ENCODE results near the gene VGLL3.
"Not testable (repeated sequence)": the region's sequence is repeated elsewhere in the genome, so short reads cannot be mapped to it uniquely, and the experiment has no call there.

Gene VGLL3

DNA sequence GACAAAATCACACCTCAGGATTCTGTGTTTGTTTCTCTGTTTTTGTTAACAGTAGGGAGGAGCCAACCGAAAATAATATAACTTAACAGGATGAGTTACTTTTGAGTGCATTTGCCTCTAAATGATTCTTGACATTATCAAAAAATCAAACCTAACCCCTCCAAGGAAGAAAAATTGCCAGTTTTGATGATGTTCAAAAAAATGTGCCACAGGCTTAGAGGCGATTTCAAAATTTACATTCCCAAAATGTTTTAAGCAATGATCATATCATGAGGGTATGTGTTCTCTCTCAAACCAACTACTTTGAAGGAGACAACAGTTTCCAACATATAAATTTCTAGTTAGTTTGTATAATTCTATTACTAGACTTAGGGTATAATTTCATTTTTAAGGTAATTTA lies 6.7 kb downstream of the VGLL3 start:
- peaks cover 34% of the 10 kb centered on the region for H3K27me3 ChIP-seq
- no peak overlapping the region for H3K27ac ChIP-seq
- H3K4me1 ChIP-seq (ENCODE audit: control insufficient read depth in 1 of 2, insufficient read depth in 1 of 2, low read depth in 1 of 2, low read length in 1 of 2): no peaks in the 10 kb centered on the region
- no peak overlapping the region for H3K4me3 ChIP-seq (ENCODE audit: low read depth in 1 of 2, low read length in 1 of 2)
- TF ChIP-seq, protein P1, sequence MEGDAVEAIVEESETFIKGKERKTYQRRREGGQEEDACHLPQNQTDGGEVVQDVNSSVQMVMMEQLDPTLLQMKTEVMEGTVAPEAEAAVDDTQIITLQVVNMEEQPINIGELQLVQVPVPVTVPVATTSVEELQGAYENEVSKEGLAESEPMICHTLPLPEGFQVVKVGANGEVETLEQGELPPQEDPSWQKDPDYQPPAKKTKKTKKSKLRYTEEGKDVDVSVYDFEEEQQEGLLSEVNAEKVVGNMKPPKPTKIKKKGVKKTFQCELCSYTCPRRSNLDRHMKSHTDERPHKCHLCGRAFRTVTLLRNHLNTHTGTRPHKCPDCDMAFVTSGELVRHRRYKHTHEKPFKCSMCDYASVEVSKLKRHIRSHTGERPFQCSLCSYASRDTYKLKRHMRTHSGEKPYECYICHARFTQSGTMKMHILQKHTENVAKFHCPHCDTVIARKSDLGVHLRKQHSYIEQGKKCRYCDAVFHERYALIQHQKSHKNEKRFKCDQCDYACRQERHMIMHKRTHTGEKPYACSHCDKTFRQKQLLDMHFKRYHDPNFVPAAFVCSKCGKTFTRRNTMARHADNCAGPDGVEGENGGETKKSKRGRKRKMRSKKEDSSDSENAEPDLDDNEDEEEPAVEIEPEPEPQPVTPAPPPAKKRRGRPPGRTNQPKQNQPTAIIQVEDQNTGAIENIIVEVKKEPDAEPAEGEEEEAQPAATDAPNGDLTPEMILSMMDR (IDR thresholded peaks at IDR 0.05): no peak
- H3K9me3 ChIP-seq: no peaks in the 10 kb centered on the region
- no peaks in the 10 kb centered on the region for H3K36me3 ChIP-seq

DNA sequence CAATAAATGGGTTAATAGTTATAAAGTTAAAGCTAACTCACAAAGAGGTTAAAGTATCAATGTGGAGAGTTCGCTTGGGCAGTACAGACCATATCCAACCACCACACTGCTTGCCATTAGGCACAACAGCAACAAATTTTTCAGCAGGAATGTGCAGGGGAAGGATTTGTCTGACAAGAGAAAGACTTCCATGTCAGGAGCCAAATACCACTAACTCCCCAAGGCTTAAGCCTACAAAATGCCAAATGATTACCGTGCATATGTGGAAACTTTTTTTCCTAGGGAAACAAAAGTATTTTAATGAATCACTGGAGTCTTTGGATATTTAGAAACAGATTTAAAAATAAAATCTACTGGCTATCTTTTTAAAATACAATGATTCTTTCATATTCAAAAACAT lies 8.1 kb downstream of the VGLL3 start:
- no peaks in the 10 kb centered on the region for H3K4me1 ChIP-seq (ENCODE audit: control insufficient read depth in 1 of 2, insufficient read depth in 1 of 2, low read depth in 1 of 2, low read length in 1 of 2)

DNA sequence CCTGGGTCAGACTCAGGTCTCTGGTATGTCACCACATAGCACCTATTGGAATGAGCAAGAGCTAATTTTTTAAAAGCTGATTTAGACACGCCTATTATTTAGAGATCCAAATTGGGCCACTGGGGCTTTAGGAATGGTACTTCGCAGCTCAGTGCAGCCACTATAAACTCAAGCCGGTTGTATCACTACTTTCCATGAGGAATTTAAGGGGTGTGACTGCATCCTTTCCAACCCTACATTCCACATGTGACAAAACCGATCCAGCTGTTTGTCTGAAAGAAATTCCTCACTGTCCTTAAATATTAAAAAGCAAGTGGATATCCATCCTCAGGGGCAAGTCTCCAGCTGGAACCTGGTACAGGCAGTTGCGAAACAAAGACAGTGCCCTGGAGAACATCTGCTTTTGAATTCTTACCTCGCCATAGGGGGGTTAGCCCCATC lies 12.8 kb downstream of the VGLL3 start:
- Histone ChIP-seq H3K27me3 (peaks cover 4% of the 10 kb centered on the region), H3K9me3 (no peaks in the 10 kb centered on the region), H3K36me3 (no peaks in the 10 kb centered on the region), H3K27ac (no peak overlapping the region), H3K4me1 (ENCODE audit: control insufficient read depth in 1 of 2, insufficient read depth in 1 of 2, low read depth in 1 of 2, low read length in 1 of 2) (no peaks in the 10 kb centered on the region), H3K4me3 (ENCODE audit: low read depth in 1 of 2, low read length in 1 of 2) (no peak overlapping the region)
- TF ChIP-seq, protein P1 (IDR thresholded peaks at IDR 0.05): no peak

More for the DNA sequence above, 8.1 kb downstream of the VGLL3 start:
- no peak overlapping the region for H3K27ac ChIP-seq
- no peaks in the 10 kb centered on the region for H3K36me3 ChIP-seq
- TF ChIP-seq, protein P1 (IDR thresholded peaks at IDR 0.05): no peak
- no peaks in the 10 kb centered on the region for H3K9me3 ChIP-seq
- H3K4me3 ChIP-seq (ENCODE audit: low read depth in 1 of 2, low read length in 1 of 2): no peak overlapping the region
- H3K27me3 ChIP-seq: peaks cover 22% of the 10 kb centered on the region

DNA sequence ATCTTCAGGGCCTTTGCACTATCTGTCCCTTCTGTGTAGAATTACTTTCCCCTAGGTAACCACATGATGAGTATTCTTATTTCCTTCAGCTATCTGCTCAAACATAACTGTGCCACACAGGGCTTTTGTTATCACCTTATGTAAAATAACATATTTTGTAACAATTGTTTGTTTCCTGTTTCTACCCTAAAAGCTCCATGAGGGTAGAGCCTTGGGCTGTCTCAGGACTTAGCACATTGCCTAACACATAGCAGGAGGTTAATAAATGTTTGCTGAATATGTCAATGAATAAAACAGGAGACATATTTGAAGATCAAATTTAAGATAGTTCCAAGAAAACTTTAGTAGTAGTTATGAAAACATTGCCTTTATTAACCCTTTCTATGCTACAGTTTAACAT lies 14.7 kb downstream of the VGLL3 start:
- no peaks in the 10 kb centered on the region for H3K4me1 ChIP-seq (ENCODE audit: control insufficient read depth in 1 of 2, insufficient read depth in 1 of 2, low read depth in 1 of 2, low read length in 1 of 2)
- H3K36me3 ChIP-seq: no peaks in the 10 kb centered on the region
- no peak overlapping the region for H3K27ac ChIP-seq
- no peak overlapping the region for H3K4me3 ChIP-seq (ENCODE audit: low read depth in 1 of 2, low read length in 1 of 2)
- H3K9me3 ChIP-seq: no peaks in the 10 kb centered on the region
- TF ChIP-seq, protein P1 (IDR thresholded peaks at IDR 0.05): no peak
- H3K27me3 ChIP-seq: peaks cover 3% of the 10 kb centered on the region

DNA sequence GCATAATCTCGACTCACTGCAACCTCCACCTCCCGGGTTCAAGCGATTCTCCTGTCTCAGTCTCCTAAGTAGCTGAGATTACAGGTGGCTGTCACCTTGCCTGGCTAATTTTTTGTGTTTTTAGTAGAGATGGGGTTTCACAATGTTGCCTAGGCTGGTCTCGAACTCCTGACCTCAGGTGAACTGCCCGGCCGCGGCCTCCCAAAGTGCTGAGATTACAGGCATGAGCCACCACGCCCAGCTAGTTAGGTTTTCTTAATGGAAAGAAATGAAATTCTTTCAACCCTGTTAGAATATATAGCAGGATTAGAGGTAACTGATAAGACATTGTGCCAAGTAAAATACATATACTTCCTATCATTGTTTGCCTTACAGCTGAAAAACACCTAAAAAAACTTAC lies 16.8 kb downstream of the VGLL3 start:
- H3K27me3 ChIP-seq; H3K4me1 ChIP-seq (ENCODE audit: control insufficient read depth in 1 of 2, insufficient read depth in 1 of 2, low read depth in 1 of 2, low read length in 1 of 2); H3K27ac ChIP-seq; H3K9me3 ChIP-seq; H3K4me3 ChIP-seq (ENCODE audit: low read depth in 1 of 2, low read length in 1 of 2); H3K36me3 ChIP-seq: not testable (repeated sequence)

DNA sequence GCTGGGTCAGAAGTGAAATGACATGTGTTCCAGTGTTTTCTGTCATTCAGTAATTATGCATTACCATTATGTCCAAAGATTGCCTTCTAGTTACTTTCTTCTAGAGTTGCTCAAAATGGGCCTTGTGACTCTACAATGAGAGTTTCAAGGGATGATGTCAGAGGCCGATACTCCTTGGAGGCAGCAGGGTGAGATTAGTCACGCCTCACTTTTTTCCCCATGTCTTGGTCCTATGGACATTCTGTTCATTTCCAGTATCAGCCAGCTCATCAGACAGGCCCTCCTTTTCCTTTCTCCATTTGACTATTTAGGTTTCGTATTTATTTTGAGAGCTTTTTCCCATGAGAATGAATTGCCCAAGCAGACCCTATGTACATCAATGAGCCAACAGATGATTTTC lies 17.5 kb downstream of the VGLL3 start:
- no peaks in the 10 kb centered on the region for H3K4me1 ChIP-seq (ENCODE audit: control insufficient read depth in 1 of 2, insufficient read depth in 1 of 2, low read depth in 1 of 2, low read length in 1 of 2)
- H3K36me3 ChIP-seq: no peaks in the 10 kb centered on the region
- H3K27ac ChIP-seq: no peak overlapping the region
- H3K4me3 ChIP-seq (ENCODE audit: low read depth in 1 of 2, low read length in 1 of 2): no peak overlapping the region
- no peaks in the 10 kb centered on the region for H3K9me3 ChIP-seq
- peaks cover 3% of the 10 kb centered on the region for H3K27me3 ChIP-seq
- TF ChIP-seq, protein P1 (IDR thresholded peaks at IDR 0.05): no peak
